Sigmoid colon (tissue), 7 donors: ENCODE measurements around the gene ADORA3. TPM values are rescaled to one million over a fixed set of nuclear protein-coding genes. Genes with fewer than 3 reads are reported as not detected.
"Not testable (repeated sequence)": the region's sequence is repeated elsewhere in the genome, so short reads cannot be mapped to it uniquely, and the experiment has no call there.

ENCODE experiments used
- DNase-seq: peaks from one replicate; pipeline ENCODE4 v3.0.0-alpha.2; 2019
- H3K27ac ChIP-seq, 4 donors: fragments of 200-600 bp; sonication (generic); one replicate each; pipeline ENCODE4 v1.5.1; 2016 to 2019; ENCODE audit warnings: mild to moderate bottlenecking in 1 of 4
- H3K27me3 ChIP-seq, 3 donors: fragments of 200-600 bp; sonication (generic); one replicate each; pipeline ENCODE4 v1.5.1; 2019; ENCODE audit warnings: mild to moderate bottlenecking in 1 of 3
- H3K36me3 ChIP-seq, 4 donors: fragments of 200-600 bp; sonication (generic); one replicate each; pipeline ENCODE4 v1.5.1; 2016 to 2019
- H3K4me1 ChIP-seq, 4 donors: fragments of 200-600 bp; sonication (generic); one replicate each; pipeline ENCODE4 v1.5.1; 2017 to 2019
- H3K4me3 ChIP-seq, 4 donors: fragments of 200-600 bp; sonication (generic); one replicate each; pipeline ENCODE4 v1.5.1; 2017 to 2019; ENCODE audit warnings: mild to moderate bottlenecking in 2 of 4, moderate library complexity in 1 of 4
- H3K9me3 ChIP-seq, 4 donors: fragments of 200-600 bp in 3 of 4; sonication (generic) in 3 of 4; one replicate each; pipeline versions ENCODE4 v1.5.1 to v1.6.1; 2013 to 2019
- EP300 ChIP-seq, 4 donors: sonication (generic); formaldehyde crosslinking; IDR thresholded peaks; one replicate each; pipeline ENCODE4 v1.6.1; 2017; ENCODE audit warnings: antibody characterized with exemption in 4 of 4
- POLR2A ChIP-seq, 2 donors: fragments of 450-650 bp; IDR thresholded peaks; one replicate each; pipeline ENCODE4 v1.6.1; 2016; ENCODE audit warnings: antibody characterized with exemption in 2 of 2, mild to moderate bottlenecking in 2 of 2, moderate library complexity in 2 of 2
- POLR2AphosphoS5 ChIP-seq, 4 donors: sonication (generic); formaldehyde crosslinking; IDR thresholded peaks; one replicate each; pipeline ENCODE4 v1.6.1; 2017; ENCODE audit warnings: antibody characterized with exemption in 4 of 4
- WGBS, 2 donors: extraction: QIAGEN DNeasy Blood & Tissue Kit; methylation state at CpG; one replicate each; pipeline ENCODE4 v1.1.7; 2013; 5-methylcytosine and 5-hydroxymethylcytosine counted together
- intact Hi-C: fragments of 100-400 bp; cut with DNase I; formaldehyde crosslinking; loops from one replicate; pipeline ENCODE4 v1.15.1; 2023
- polyA plus RNA-seq, 3 donors: library from polyadenylated mRNA; stranded (reverse); fragments of 200-250 nt; gene quantifications; one replicate each; pipeline ENCODE4 v1.2.3, GENCODE V29; 2013
- total RNA-seq, 4 donors: library from RNA; depleted of rRNA; stranded (reverse); fragments of >200 nt; gene quantifications; one replicate each; pipeline ENCODE4 v1.1.0, GENCODE V29; 2016
- TF ChIP-seq, protein P1 (sequence below), 4 experiments: fragments of 450-650 bp in 3 of 4; fragments of 200-600 bp in 1 of 4; IDR thresholded peaks; one replicate each; pipeline ENCODE4 v1.5.1; 2016 to 2019; ENCODE audit warnings: antibody characterized with exemption in 4 of 4, mild to moderate bottlenecking in 3 of 4, moderate library complexity in 2 of 4
- donor health status: healthy with polysubstance abuse.
- donor health status: Bipolar disorder and iron deficiency.
- donor health status: healthy.

ADORA3 gene
- total RNA-seq (10 to 100 TPM in 2 of 4 donors, 1 to 10 TPM in 2; 3.0 to 12.8 (median 10.4) TPM), polyA plus RNA-seq (10 to 100 TPM in 1 of 3 donors, 1 to 10 TPM in 2; 3.0 to 20.6 (median 5.4) TPM)

- TF ChIP-seq POLR2A (IDR thresholded peaks at IDR 0.05): peak in 1 of 2 donors; percentile 21
- TF ChIP-seq POLR2AphosphoS5 (IDR thresholded peaks at IDR 0.05): peak in 2 of 4 donors; percentile 41 to 65
- no peak for TF ChIP-seq EP300 (IDR thresholded peaks at IDR 0.05)
- intact Hi-C loops: no loop called here
- Histone ChIP-seq H3K4me1 (peaks cover 0 to 39% (median 28%) of the 10 kb centered on the region in 4 donors), H3K4me3 (peak within 1 kb of the TSS in 2 of 4 donors; percentile 24 to 29), H3K36me3 (no peaks in the 10 kb centered on the region), H3K27me3 (no peaks in the 10 kb centered on the region), H3K27ac (peak within 1 kb of the TSS; percentile 34 to 48 (median 40)), H3K9me3 (no peaks in the 10 kb centered on the region)
- WGBS, 2 donors: 52 to 77% methylated on average over 4 of the region's 4 CpGs
- no peak for DNase-seq
Measured at GRCh38 chr1:111503585-111504060, at the start of gene ADORA3, which contains the start of gene TMIGD3. TSS of gene ADORA3 (minus strand) at chr1:111503633. CDS start at chr1:111503354, 279 bp downstream. TSS of gene TMIGD3 (minus strand) at chr1:111503633. CDS start at chr1:111503354, 279 bp downstream.

GRCh38 chr1:111553196-111553595 is 49.8 kb upstream of the ADORA3 start:
- Histone ChIP-seq H3K4me3 (no peak overlapping the region), H3K4me1 (peaks cover 0 to 21% (median 13%) of the 10 kb centered on the region in 4 donors), H3K27me3 (no peaks in the 10 kb centered on the region), H3K9me3 (no peaks in the 10 kb centered on the region), H3K36me3 (no peaks in the 10 kb centered on the region), H3K27ac (peak overlapping the region; percentile 25 to 77 (median 56))
- intact Hi-C loops: no loop called here
- peak in 2 of 4 donors; percentile 33 to 40 for TF ChIP-seq EP300 (IDR thresholded peaks at IDR 0.05)
- peak in 3 of 4 donors; percentile 21 to 67 (median 62) for TF ChIP-seq POLR2AphosphoS5 (IDR thresholded peaks at IDR 0.05)
- TF ChIP-seq POLR2A (IDR thresholded peaks at IDR 0.05): no peak
- TF ChIP-seq, protein P1, sequence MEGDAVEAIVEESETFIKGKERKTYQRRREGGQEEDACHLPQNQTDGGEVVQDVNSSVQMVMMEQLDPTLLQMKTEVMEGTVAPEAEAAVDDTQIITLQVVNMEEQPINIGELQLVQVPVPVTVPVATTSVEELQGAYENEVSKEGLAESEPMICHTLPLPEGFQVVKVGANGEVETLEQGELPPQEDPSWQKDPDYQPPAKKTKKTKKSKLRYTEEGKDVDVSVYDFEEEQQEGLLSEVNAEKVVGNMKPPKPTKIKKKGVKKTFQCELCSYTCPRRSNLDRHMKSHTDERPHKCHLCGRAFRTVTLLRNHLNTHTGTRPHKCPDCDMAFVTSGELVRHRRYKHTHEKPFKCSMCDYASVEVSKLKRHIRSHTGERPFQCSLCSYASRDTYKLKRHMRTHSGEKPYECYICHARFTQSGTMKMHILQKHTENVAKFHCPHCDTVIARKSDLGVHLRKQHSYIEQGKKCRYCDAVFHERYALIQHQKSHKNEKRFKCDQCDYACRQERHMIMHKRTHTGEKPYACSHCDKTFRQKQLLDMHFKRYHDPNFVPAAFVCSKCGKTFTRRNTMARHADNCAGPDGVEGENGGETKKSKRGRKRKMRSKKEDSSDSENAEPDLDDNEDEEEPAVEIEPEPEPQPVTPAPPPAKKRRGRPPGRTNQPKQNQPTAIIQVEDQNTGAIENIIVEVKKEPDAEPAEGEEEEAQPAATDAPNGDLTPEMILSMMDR (IDR thresholded peaks at IDR 0.05): no peak
- DNase-seq: no peak
- 86 to 93% methylated on average over 3 of the region's 3 CpGs for WGBS, 2 donors

DNA sequence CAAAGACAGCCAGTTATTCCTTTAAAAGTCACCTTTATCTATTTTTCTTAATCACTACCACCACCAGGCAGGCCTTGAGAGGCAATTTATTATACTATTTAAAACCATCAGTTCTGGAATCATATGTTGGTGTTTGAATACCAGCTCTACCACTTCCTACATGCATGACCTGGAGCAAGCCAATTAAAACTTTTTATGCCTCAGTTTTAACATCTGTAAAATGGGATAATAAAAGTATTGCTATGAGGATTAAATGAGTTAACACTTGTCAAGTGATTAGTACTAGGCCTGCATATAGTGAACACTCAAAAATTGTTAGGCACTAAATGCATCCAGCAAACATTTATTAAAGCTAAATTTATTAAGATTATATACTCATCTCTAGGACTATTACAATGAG is 49.2 kb upstream of the ADORA3 start:
- H3K4me3 ChIP-seq: no peak overlapping the region
- no peaks in the 10 kb centered on the region for H3K36me3 ChIP-seq
- no peaks in the 10 kb centered on the region for H3K27me3 ChIP-seq
- no peak for DNase-seq
- no peaks in the 10 kb centered on the region for H3K9me3 ChIP-seq
- H3K4me1 ChIP-seq: peaks cover 0 to 21% (median 13%) of the 10 kb centered on the region in 4 donors
- peak overlapping the region; percentile 25 to 77 (median 56) for H3K27ac ChIP-seq
- TF ChIP-seq POLR2AphosphoS5 (IDR thresholded peaks at IDR 0.05) (no peak), POLR2A (IDR thresholded peaks at IDR 0.05) (no peak), EP300 (IDR thresholded peaks at IDR 0.05) (no peak)
- TF ChIP-seq, protein P1 (IDR thresholded peaks at IDR 0.05): no peak
- intact Hi-C loops: no loop called here

DNA sequence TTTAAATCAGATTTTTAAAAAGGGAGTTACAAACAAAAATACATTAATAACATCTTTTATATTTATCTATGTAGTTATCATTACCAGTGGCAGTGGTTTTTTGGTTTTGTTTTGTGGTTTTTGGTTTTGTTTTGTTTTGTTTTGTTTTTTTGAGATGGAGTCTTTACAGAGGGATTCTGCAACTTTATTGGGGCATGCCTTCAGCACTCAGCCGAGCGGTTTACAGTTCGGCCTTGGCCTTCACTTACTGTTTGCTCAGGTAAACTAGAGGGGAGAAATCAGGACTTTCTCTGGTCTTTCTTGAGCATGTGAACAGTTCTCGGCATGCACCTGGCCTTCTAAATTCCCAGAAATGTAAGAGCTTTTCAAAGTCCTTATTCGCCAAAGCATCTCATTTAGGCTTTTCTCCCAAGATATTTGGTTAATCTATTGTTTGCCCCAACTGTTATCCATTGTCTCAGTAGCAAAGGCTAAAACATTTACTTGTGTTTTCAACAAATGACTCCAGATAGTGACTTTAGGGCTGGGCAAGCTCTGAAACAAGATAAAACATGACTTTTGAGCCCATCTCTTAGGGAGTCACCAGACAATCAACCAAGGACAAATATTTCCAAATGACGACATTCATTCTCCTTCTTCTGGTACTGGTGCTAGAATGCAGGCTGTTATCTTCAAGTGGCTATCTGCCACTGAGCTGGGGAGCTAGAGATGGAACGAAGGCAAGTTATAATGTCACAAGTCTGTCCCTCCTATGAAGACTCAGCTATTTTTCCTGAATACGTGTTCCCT is 48.4 kb upstream of the ADORA3 start:
- no peaks in the 10 kb centered on the region for H3K27me3 ChIP-seq
- no peaks in the 10 kb centered on the region for H3K36me3 ChIP-seq
- H3K4me3 ChIP-seq: no peak overlapping the region
- intact Hi-C loops: no loop called here
- WGBS, 2 donors: 83 to 95% methylated on average over 8 of the region's 8 CpGs
- TF ChIP-seq, protein P1 (IDR thresholded peaks at IDR 0.05): no peak
- TF ChIP-seq POLR2AphosphoS5 (IDR thresholded peaks at IDR 0.05) (no peak), EP300 (IDR thresholded peaks at IDR 0.05) (no peak), POLR2A (IDR thresholded peaks at IDR 0.05) (no peak)
- peak overlapping the region in 2 of 4 donors; percentile 67 to 77 for H3K27ac ChIP-seq
- no peaks in the 10 kb centered on the region for H3K9me3 ChIP-seq
- DNase-seq: no peak
- H3K4me1 ChIP-seq: peaks cover 0 to 21% (median 13%) of the 10 kb centered on the region in 4 donors

DNA sequence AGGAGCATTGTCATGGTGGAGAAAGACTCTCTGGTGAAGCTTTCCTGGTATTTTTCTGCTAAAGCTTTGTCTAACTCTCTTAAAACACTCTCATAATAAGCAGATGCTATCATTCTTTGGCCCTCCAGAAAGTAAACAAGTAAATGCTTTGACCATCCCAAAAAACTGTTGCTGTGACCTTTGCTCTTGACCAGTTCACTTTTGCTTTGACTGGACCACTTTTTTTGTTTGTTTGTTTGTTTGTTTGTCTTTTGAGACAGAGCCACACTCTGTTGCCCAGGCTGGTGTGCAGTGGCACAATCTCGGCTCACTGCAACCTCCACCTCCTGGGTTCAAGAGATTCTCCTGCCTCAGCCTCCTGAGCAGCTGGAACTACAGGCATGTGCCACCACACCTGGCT is 44.4 kb upstream of the ADORA3 start:
- H3K27ac ChIP-seq, H3K27me3 ChIP-seq, intact Hi-C loops, H3K4me3 ChIP-seq, H3K4me1 ChIP-seq, H3K36me3 ChIP-seq, H3K9me3 ChIP-seq, DNase-seq: not testable (repeated sequence)
- WGBS, 2 donors: 94 to 96% methylated on average over 1 of the region's 1 CpG
